ENCODE results near the gene MAPKAP1.

- TF ChIP-seq POLR2A (IDR thresholded peaks at IDR 0.05) (no peak), CTCF (IDR thresholded peaks at IDR 0.05) (no peak), POLR2AphosphoS5 (IDR thresholded peaks at IDR 0.05) (no peak), EP300 (IDR thresholded peaks at IDR 0.05) (no peak)
Observed at GRCh38 chr9:125726456-125727132, 19.6 kb upstream of the MAPKAP1 start.

All from suprapubic skin (tissue), 4 donors.